Aorta (tissue), 5 donors: ENCODE measurements around the gene C1GALT1C1L. TPM values are rescaled to one million over a fixed set of nuclear protein-coding genes. Genes with fewer than 3 reads are reported as not detected.
A peak's percentile ranks its signal among the peaks of the same experiment; 100 is the strongest.

Source experiments
- ATAC-seq: fragments of 200-7000 bp; cut with Tn5 transposase; one replicate; pipeline ENCODE4 v1.9.1; 2022; ENCODE audit warnings: moderate library complexity; ENCODE audit not compliant: low FRiP score
- DNase-seq, 2 donors: peaks; one replicate each; pipeline ENCODE4 v3.0.0-alpha.2; 2020
- H3K27ac ChIP-seq, 2 donors: one replicate each; pipeline ENCODE4 v1.5.1; 2013; ENCODE audit warnings: low read length in 2 of 2, mild to moderate bottlenecking in 2 of 2, moderate library complexity in 2 of 2, control low read depth in 1 of 2, inconsistent platforms in 1 of 2, low read depth in 1 of 2
- H3K27me3 ChIP-seq, 2 donors: one replicate each; pipeline ENCODE4 v1.6.1; 2013; ENCODE audit warnings: control low read depth in 1 of 2, low read length in 1 of 2, mild to moderate bottlenecking in 1 of 2, moderate library complexity in 1 of 2; ENCODE audit not compliant: insufficient read depth in 2 of 2, control insufficient read depth in 1 of 2
- H3K36me3 ChIP-seq, 2 donors: one replicate each; pipeline ENCODE4 v1.6.1; 2013; ENCODE audit warnings: control low read depth in 1 of 2, low read length in 1 of 2, mild to moderate bottlenecking in 1 of 2; ENCODE audit not compliant: insufficient read depth in 2 of 2, control insufficient read depth in 1 of 2
- H3K4me1 ChIP-seq, 2 donors: one replicate each; pipeline ENCODE4 v1.6.1; 2013; ENCODE audit warnings: low read length in 2 of 2, control low read depth in 1 of 2, mild to moderate bottlenecking in 1 of 2, moderate library complexity in 1 of 2; ENCODE audit not compliant: insufficient read depth in 2 of 2, control insufficient read depth in 1 of 2
- H3K4me3 ChIP-seq, 2 donors: one replicate each; pipeline ENCODE4 v1.5.1; 2013; ENCODE audit warnings: low read length in 2 of 2, control low read depth in 1 of 2, mild to moderate bottlenecking in 1 of 2
- H3K9me3 ChIP-seq: one replicate; pipeline ENCODE4 v1.6.1; 2013; ENCODE audit warnings: mild to moderate bottlenecking, low read length; ENCODE audit not compliant: control insufficient read depth
- WGBS, 2 donors: extraction: QIAGEN DNeasy Blood & Tissue Kit; methylation state at CpG; one replicate each; pipeline ENCODE4 v1.1.7; 2013; 5-methylcytosine and 5-hydroxymethylcytosine counted together
- intact Hi-C, 2 donors: fragments of 100-400 bp; cut with DNase I; formaldehyde crosslinking; loops; one replicate each; pipeline versions ENCODE4 v1.14.2 to v1.15.0; 2022
- long read RNA-seq, 2 donors: library from polyadenylated mRNA; unstranded; transcript quantifications; one replicate each; pipeline ENCODE4 v2.0.0, GENCODE V29; 2020 to 2021
- polyA plus RNA-seq, 2 donors: library from polyadenylated mRNA; stranded (reverse); fragments of 200-250 nt; gene quantifications; one replicate each; pipeline ENCODE4 v1.2.3, GENCODE V29; 2013
- total RNA-seq, 2 donors: library from RNA; stranded (reverse); fragmentation: NEBNext Ultra II Directional; extraction: Animal tissue kit (Norgen Biotek cat#: 25700); gene quantifications; one replicate each; pipeline ENCODE4 v1.2.1, GENCODE V29; 2021
- donor health status: healthy with polysubstance abuse.
- donor health status: Bipolar disorder and iron deficiency.
- donor health status: DM: no; HTN: no; CAD: no.
- donor health status: DM: no; HTN: no; CAD: no.
- donor health status: DM: yes; HTN: yes; CAD: no.

C1GALT1C1L gene
- total RNA-seq (1 to 10 TPM in 1 of 2 donors, under 1 TPM in 1; 0.29 to 1.2 TPM), polyA plus RNA-seq (1 to 10 TPM; 1.4 to 1.9 TPM)
- long read RNA-seq, donor 1, partial matches to known transcripts: 0 of 2 reads
- long read RNA-seq, donor 1, other reads (novel, unspliced or antisense): 0 of 2 reads
- long read RNA-seq, donor 2: 0 reads

GRCh38 chr2:43676322-43677050 lies at the start of gene C1GALT1C1L:
C1GALT1C1L (minus strand) TSS chr2:43676429; CDS start chr2:43676322, 107 bp downstream.
- WGBS, 2 donors: 4% methylated on average over 27 of the region's 27 CpGs
- DNase-seq (peak; percentile 75 to 89), ATAC-seq (peak; percentile 92)
- Histone ChIP-seq H3K36me3 (no peaks in the 10 kb centered on the region), H3K27ac (no peak within 1 kb of the TSS), H3K9me3 (no peaks in the 10 kb centered on the region), H3K4me3 (peak within 1 kb of the TSS; percentile 51 to 79), H3K4me1 (peaks cover 0 to 2% of the 10 kb centered on the region in 2 donors), H3K27me3 (no peaks in the 10 kb centered on the region)
- intact Hi-C loops: no loop called here

- Histone ChIP-seq H3K27me3 (no peaks in the 10 kb centered on the region), H3K4me1 (no peaks in the 10 kb centered on the region), H3K4me3 (no peak overlapping the region), H3K36me3 (peaks cover 0 to 2% of the 10 kb centered on the region in 2 donors), H3K27ac (no peak overlapping the region), H3K9me3 (no peaks in the 10 kb centered on the region)
- WGBS, 2 donors: 97 to 99% methylated on average over 3 of the region's 3 CpGs
- ATAC-seq (no peak), DNase-seq (no peak)
- intact Hi-C loops: no loop called here
These were observed 49.5 kb upstream of the C1GALT1C1L start for GRCh38 chr2:43725711-43726246.

GRCh38 chr2:43724728-43725526 lies 48.7 kb upstream of the C1GALT1C1L start:
- H3K4me1 ChIP-seq: no peaks in the 10 kb centered on the region
- ATAC-seq: no peak
- no peak for DNase-seq

GRCh38 chr2:43718530-43719124 lies 42.4 kb upstream of the C1GALT1C1L start:
- DNase-seq: no peak
- Histone ChIP-seq H3K27me3 (no peaks in the 10 kb centered on the region), H3K9me3 (no peaks in the 10 kb centered on the region), H3K36me3 (no peaks in the 10 kb centered on the region), H3K4me3 (no peak overlapping the region), H3K4me1 (no peaks in the 10 kb centered on the region), H3K27ac (no peak overlapping the region)
- ATAC-seq: no peak
- intact Hi-C loops: no loop called here
- WGBS, 2 donors: 84 to 87% methylated on average over 5 of the region's 5 CpGs

More at GRCh38 chr2:43724728-43725526, 48.7 kb upstream of the C1GALT1C1L start:
- no peak overlapping the region for H3K4me3 ChIP-seq
- H3K36me3 ChIP-seq: peaks cover 0 to 2% of the 10 kb centered on the region in 2 donors
- intact Hi-C loops: no loop called here
- no peaks in the 10 kb centered on the region for H3K27me3 ChIP-seq
- WGBS, 2 donors: 78 to 81% methylated on average over 4 of the region's 4 CpGs
- H3K9me3 ChIP-seq: no peaks in the 10 kb centered on the region
- no peak overlapping the region for H3K27ac ChIP-seq

- H3K27me3 ChIP-seq: no peaks in the 10 kb centered on the region
- DNase-seq (no peak), ATAC-seq (no peak)
- no peaks in the 10 kb centered on the region for H3K4me1 ChIP-seq
- intact Hi-C loops: no loop called here
- H3K36me3 ChIP-seq: no peaks in the 10 kb centered on the region
- no peak overlapping the region for H3K4me3 ChIP-seq
- H3K27ac ChIP-seq: no peak overlapping the region
- no peaks in the 10 kb centered on the region for H3K9me3 ChIP-seq
These were observed 41.1 kb upstream of the C1GALT1C1L start for GRCh38 chr2:43717322-43717721.

DNA sequence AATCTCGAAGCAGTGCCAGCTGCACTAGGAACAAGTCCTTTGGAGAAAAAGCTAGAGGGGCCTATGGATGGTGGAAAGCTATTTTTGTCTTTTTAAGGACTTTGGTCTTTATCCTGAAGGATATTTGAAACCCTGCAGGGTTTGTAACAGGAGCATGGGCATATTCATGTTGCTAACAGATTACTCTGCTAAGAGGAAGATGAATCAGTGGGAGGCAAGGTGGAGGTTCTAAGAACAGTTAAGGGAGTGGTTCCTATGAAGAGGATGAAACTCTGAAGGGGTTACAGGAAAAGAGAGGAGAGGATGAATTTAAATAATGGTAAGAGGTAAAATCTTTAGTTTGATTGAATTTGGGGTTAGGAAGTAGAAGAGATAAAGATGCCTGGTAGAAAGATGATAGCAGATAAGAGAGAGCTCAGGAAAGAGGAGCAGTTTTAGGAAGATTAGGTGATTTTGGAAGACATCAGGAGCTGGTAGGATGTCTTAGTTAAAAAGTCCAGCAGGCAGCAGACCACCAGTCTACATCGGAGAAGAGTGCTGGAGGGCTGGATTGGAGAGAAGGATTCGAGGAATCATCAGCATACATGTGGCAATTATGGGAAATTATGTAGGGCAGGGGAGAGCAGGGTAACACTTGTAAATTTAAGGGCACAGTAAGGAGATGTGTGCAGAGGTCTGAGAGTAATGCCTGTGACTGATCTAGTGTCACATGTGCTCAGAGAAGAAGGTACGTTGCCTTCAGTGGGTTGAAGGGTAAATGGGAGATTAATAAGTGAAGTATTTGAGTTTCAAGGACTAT lies 39.3 kb upstream of the C1GALT1C1L start:
- H3K9me3 ChIP-seq: no peaks in the 10 kb centered on the region
- H3K4me1 ChIP-seq: no peaks in the 10 kb centered on the region
- no peak for DNase-seq
- H3K4me3 ChIP-seq: no peak overlapping the region
- H3K27ac ChIP-seq: no peak overlapping the region
- no peak for ATAC-seq
- no peaks in the 10 kb centered on the region for H3K27me3 ChIP-seq
- 84 to 86% methylated on average over 4 of the region's 4 CpGs for WGBS, 2 donors
- intact Hi-C loops: no loop called here
- H3K36me3 ChIP-seq: peaks cover 0 to 2% of the 10 kb centered on the region in 2 donors

GRCh38 chr2:43714164-43714563 lies 37.9 kb upstream of the C1GALT1C1L start:
- Histone ChIP-seq H3K36me3 (peaks cover 0 to 2% of the 10 kb centered on the region in 2 donors), H3K4me3 (no peak overlapping the region), H3K27me3 (no peaks in the 10 kb centered on the region), H3K4me1 (no peaks in the 10 kb centered on the region), H3K27ac (no peak overlapping the region), H3K9me3 (no peaks in the 10 kb centered on the region)
- DNase-seq: no peak
- 76 to 84% methylated on average over 2 of the region's 2 CpGs for WGBS, 2 donors
- no peak for ATAC-seq
- intact Hi-C loops: no loop called here

GRCh38 chr2:43710866-43711265 lies 34.6 kb upstream of the C1GALT1C1L start:
- ATAC-seq: no peak
- H3K4me1 ChIP-seq: no peaks in the 10 kb centered on the region
- no peaks in the 10 kb centered on the region for H3K9me3 ChIP-seq
- H3K27ac ChIP-seq: no peak overlapping the region
- intact Hi-C loops: no loop called here
- H3K4me3 ChIP-seq: no peak overlapping the region
- H3K27me3 ChIP-seq: no peaks in the 10 kb centered on the region
- DNase-seq: no peak
- H3K36me3 ChIP-seq: peaks cover 2 to 6% of the 10 kb centered on the region in 2 donors
